ENCODE results near the gene PRUNE2.

- no peak for TF ChIP-seq CTCF (IDR thresholded peaks at IDR 0.05)
- no peak for TF ChIP-seq POLR2A (IDR thresholded peaks at IDR 0.05)
Measured at GRCh38 chr9:76580188-76580587, 325.7 kb downstream of the PRUNE2 start.

Measured in heart left ventricle (tissue), 13 donors.